Neural progenitor cell (in vitro differentiated cells): Measurements from ENCODE around the gene NLGN2.

ENCODE experiments used
- EZH2phosphoT487 ChIP-seq: fragments of 200-600 bp; sonication (generic); IDR thresholded peaks from 2 replicates; pipeline ENCODE4 v1.6.1; 2017; ENCODE audit warnings: antibody characterized with exemption
- TF ChIP-seq, protein P1 (sequence below): fragments of 200-600 bp; sonication (generic); IDR thresholded peaks from 2 replicates; pipeline ENCODE4 v1.5.1; 2017; ENCODE audit warnings: antibody characterized with exemption, mild to moderate bottlenecking

DNA sequence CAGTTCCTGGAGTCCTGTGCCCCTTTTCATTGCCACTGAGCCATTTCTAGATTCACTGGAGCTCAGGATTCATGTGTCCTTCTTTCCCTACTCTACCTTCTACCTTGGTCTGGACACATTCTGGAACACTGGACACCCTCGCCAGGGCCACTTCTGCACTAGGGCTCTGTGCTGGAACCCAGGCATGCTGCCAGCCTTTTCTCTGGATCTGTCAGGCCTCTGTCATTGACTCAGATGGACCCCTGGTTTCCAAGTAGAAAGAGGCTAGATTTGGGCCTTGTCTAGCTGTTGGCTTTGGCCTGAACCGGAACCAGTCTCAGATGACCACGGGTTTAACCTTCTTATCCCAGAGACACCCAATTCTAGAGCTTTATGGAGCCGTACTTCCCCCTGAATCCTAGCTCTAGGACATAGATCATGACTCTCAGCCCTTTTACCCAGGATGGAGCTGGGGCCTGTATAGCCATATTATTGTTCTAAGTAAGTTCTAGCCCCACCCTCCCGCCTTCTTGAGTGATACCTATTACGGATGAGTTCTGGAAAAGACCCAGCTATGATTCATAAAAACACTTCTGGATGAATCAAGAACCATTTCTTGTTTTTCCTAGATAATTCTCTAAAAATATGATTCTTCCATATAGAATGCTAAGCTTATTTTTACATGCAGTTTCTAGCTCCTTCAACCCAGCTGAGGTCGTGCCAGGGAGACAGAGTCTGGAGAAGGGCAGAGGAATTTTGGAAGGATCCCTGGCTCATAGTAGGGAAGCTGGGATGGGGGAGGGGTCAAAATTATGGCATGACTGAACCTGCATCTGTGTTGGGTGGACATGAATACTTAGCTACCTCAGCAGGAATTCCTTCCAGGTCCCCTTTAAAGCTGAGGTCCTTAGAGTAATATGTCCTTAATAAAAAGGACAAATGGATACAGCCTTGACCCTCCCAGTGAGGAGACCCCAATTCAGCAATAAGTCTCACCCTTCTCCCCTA, 36.1 kb downstream of the NLGN2 start:
- TF ChIP-seq, protein P1, sequence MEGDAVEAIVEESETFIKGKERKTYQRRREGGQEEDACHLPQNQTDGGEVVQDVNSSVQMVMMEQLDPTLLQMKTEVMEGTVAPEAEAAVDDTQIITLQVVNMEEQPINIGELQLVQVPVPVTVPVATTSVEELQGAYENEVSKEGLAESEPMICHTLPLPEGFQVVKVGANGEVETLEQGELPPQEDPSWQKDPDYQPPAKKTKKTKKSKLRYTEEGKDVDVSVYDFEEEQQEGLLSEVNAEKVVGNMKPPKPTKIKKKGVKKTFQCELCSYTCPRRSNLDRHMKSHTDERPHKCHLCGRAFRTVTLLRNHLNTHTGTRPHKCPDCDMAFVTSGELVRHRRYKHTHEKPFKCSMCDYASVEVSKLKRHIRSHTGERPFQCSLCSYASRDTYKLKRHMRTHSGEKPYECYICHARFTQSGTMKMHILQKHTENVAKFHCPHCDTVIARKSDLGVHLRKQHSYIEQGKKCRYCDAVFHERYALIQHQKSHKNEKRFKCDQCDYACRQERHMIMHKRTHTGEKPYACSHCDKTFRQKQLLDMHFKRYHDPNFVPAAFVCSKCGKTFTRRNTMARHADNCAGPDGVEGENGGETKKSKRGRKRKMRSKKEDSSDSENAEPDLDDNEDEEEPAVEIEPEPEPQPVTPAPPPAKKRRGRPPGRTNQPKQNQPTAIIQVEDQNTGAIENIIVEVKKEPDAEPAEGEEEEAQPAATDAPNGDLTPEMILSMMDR = no peak
- TF ChIP-seq EZH2phosphoT487 = no peak
